ENCODE data around the gene C1QBP. TPM values are rescaled to one million over a fixed set of nuclear protein-coding genes. Genes with fewer than 3 reads are reported as not detected.

Gene C1QBP
- total and polyA plus RNA-seq, 9 donors, result 58.1 to 192 (median 73.6) TPM

DNA sequence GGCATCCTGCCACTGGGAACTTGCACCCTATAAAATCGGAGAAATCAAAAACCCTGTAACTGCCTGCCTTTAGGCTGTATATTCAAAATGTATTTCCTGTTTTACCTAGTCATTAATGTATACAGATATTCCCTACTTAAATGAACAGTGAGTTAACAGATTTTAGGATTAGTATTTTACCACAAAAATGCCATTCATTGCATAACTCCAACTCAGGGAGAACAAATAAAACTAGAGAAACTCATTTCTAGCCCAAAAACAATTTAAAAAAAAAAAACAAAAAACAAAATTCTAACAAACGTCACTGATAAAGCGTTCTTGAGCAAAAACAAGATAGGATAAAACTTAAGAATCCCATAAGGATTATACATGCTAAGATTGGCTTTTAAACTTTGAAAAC lies 33.6 kb upstream of the C1QBP start:
- Histone ChIP-seq H3K27me3 (no peaks in the 10 kb centered on the region), H3K27ac (no peak overlapping the region), H3K4me3 (no peak overlapping the region), H3K9me3 (no peaks in the 10 kb centered on the region), H3K4me1 (ENCODE audit: insufficient read depth) (no peaks in the 10 kb centered on the region), H3K36me3 (no peaks in the 10 kb centered on the region)
- TF ChIP-seq, protein P1, sequence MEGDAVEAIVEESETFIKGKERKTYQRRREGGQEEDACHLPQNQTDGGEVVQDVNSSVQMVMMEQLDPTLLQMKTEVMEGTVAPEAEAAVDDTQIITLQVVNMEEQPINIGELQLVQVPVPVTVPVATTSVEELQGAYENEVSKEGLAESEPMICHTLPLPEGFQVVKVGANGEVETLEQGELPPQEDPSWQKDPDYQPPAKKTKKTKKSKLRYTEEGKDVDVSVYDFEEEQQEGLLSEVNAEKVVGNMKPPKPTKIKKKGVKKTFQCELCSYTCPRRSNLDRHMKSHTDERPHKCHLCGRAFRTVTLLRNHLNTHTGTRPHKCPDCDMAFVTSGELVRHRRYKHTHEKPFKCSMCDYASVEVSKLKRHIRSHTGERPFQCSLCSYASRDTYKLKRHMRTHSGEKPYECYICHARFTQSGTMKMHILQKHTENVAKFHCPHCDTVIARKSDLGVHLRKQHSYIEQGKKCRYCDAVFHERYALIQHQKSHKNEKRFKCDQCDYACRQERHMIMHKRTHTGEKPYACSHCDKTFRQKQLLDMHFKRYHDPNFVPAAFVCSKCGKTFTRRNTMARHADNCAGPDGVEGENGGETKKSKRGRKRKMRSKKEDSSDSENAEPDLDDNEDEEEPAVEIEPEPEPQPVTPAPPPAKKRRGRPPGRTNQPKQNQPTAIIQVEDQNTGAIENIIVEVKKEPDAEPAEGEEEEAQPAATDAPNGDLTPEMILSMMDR (IDR thresholded peaks at IDR 0.05), result no peak
- no peak for TF ChIP-seq POLR2A (IDR thresholded peaks at IDR 0.05)
- TF ChIP-seq EP300 (IDR thresholded peaks at IDR 0.05), result no peak
- DNase-seq, result no peak
- WGBS, 3 donors, result 54 to 67% (median 63%) methylated on average over 3 of the region's 3 CpGs
- intact Hi-C loops (cut with DNase I), result no loop called here

DNA sequence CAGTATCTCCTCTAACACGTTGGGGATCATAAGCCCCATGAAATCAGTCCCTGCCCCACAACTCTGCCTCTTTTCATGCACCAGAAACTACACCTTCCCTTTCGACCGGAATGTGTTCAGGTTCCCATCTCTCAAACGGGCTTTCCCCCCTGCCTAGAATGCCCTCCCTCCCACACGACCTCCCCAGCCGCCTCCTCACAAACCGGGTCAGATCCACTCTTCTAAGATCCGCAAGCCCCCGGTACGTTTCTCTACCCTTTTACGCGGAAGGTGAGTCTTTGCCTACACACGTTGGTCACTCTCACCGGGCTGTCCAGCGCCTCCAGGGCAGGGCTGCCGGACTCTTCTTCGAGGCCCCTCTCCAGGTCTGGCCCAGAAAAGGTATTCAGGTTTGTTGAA lies 29.1 kb upstream of the C1QBP start:
- Histone ChIP-seq H3K9me3 (no peaks in the 10 kb centered on the region), H3K36me3 (no peaks in the 10 kb centered on the region), H3K27me3 (no peaks in the 10 kb centered on the region), H3K4me1 (ENCODE audit: insufficient read depth) (no peaks in the 10 kb centered on the region), H3K27ac (no peak overlapping the region), H3K4me3 (peak overlapping the region; percentile 77)
- DNase-seq, result no peak
- intact Hi-C loops (cut with DNase I), result no loop called here
- TF ChIP-seq, protein P1 (IDR thresholded peaks at IDR 0.05), result no peak
- TF ChIP-seq EP300 (IDR thresholded peaks at IDR 0.05) (no peak), POLR2A (IDR thresholded peaks at IDR 0.05) (no peak)
- WGBS, 3 donors, result 0 to 1% (median 0%) methylated on average over 17 of the region's 17 CpGs

DNA sequence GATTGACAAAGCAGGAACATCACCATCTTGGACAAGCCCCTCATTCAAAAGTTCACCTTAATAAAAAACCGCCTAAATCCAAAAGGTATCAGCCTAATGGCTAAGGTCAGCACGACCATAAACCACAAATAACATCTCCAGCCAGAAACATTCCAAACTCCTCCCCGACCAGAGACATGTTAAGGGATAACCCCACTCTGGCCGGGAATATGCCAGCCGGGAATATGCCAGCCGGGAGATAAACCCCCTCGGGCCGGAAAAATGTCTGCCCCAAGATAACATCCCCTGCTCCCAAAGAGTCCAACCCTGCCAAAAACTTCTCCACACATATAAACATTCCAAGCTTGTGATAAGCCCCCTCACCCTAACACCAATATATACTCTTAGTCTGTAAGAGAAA lies 28.5 kb upstream of the C1QBP start:
- Histone ChIP-seq H3K9me3 (no peaks in the 10 kb centered on the region), H3K27ac (no peak overlapping the region), H3K4me3 (peak overlapping the region; percentile 77), H3K36me3 (no peaks in the 10 kb centered on the region), H3K27me3 (no peaks in the 10 kb centered on the region), H3K4me1 (ENCODE audit: insufficient read depth) (no peaks in the 10 kb centered on the region)
- WGBS, 3 donors, result 0 to 2% (median 1%) methylated on average over 8 of the region's 8 CpGs
- intact Hi-C loops (cut with DNase I), result no loop called here
- DNase-seq, result no peak
- TF ChIP-seq POLR2A (IDR thresholded peaks at IDR 0.05) (no peak), EP300 (IDR thresholded peaks at IDR 0.05) (no peak)
- TF ChIP-seq, protein P1 (IDR thresholded peaks at IDR 0.05), result no peak

DNA sequence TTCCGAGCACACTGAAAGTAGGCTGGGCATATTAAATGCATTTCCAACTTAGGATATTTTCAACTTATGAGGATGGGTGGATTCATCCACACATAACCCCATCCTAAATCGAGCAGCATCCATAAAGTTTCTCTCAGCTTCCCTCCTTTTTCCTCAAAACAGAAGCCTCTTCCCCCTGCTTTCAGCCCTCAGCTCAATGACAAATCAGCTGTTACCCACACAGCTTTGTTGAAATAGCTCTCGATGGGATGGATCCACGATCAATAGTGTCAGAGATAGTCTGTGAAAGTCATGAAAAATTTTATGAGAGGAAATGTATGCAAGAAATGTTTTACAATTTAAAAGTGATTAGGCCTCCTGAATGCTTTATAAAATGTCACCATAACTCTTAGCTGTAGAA lies 27.3 kb upstream of the C1QBP start:
- Histone ChIP-seq H3K36me3 (no peaks in the 10 kb centered on the region), H3K27ac (no peak overlapping the region), H3K4me3 (no peak overlapping the region), H3K27me3 (no peaks in the 10 kb centered on the region), H3K4me1 (ENCODE audit: insufficient read depth) (no peaks in the 10 kb centered on the region), H3K9me3 (no peaks in the 10 kb centered on the region)
- intact Hi-C loops (cut with DNase I), result no loop called here
- no peak for DNase-seq
- WGBS, 3 donors, result 85 to 93% (median 93%) methylated on average over 4 of the region's 4 CpGs
- TF ChIP-seq EP300 (IDR thresholded peaks at IDR 0.05), result no peak
- TF ChIP-seq, protein P1 (IDR thresholded peaks at IDR 0.05), result no peak

All from ovary (tissue), 9 donors.